Caco-2 (cell line): ENCODE data around the gene MAP3K15. TPM values are rescaled to one million over a fixed set of nuclear protein-coding genes. Genes with fewer than 3 reads are reported as not detected.

Experiments
- BruUV-seq: library from RNA; stranded (reverse); fragments of 400-500 nt; replicated peaks from 2 replicates; lab custom pipeline; 2021; lab: Mats Ljungman, UMichigan
- CTCF ChIA-PET: fragments of 300-600 bp; sonication (Branson Sonifier 250); formaldehyde crosslinking; loops from one replicate; lab custom pipeline; 2022; ENCODE audit warnings: antibody characterized with exemption; lab: Charles Lee
- POLR2A ChIA-PET: fragments of 300-600 bp; sonication (Branson Sonifier 250); formaldehyde crosslinking; loops from one replicate; lab custom pipeline; 2022; ENCODE audit warnings: antibody characterized with exemption; lab: Charles Lee
- DNase-seq, 2 experiments: peaks; one replicate each; pipeline versions ENCODE4 v3.0.0 to v3.0.0-alpha.2; 2020 to 2022
- H3K27me3 ChIP-seq: replicated peaks from 2 replicates; pipeline ENCODE4 v1.6.0; 2011; ENCODE audit warnings: low read length; ENCODE audit not compliant: control insufficient read depth, insufficient read depth
- H3K36me3 ChIP-seq: 2 replicates; pipeline ENCODE4 v1.5.1; 2011; ENCODE audit warnings: low read length; ENCODE audit not compliant: control insufficient read depth, insufficient read depth
- H3K4me1 ChIP-seq: fragments of 250-450 bp; sonication (Bioruptor Pico); 2 replicates; pipeline ENCODE4 v1.5.1; 2020; ENCODE audit warnings: mild to moderate bottlenecking
- H3K4me3 ChIP-seq: 2 replicates; pipeline ENCODE4 v1.5.1; 2011; ENCODE audit warnings: low read depth, mild to moderate bottlenecking, control low read depth, low read length
- H3K9me3 ChIP-seq: fragments of 250-450 bp; sonication (Bioruptor Pico); 2 replicates; pipeline ENCODE4 v1.5.1; 2020; ENCODE audit warnings: mild to moderate bottlenecking, moderate library complexity
- H3K27ac Mint-ChIP-seq: one replicate; pipeline ENCODE4 v1.8.0; 2022; ENCODE audit warnings: mixed read lengths; ENCODE audit not compliant: unreplicated experiment
- H3K27me3 Mint-ChIP-seq: one replicate; pipeline ENCODE4 v1.8.0; 2022; ENCODE audit warnings: mixed read lengths; ENCODE audit not compliant: insufficient read depth, unreplicated experiment
- H3K36me3 Mint-ChIP-seq: one replicate; pipeline ENCODE4 v1.8.0; 2022; ENCODE audit warnings: mild to moderate bottlenecking, mixed read lengths; ENCODE audit not compliant: insufficient read depth, unreplicated experiment
- H3K4me1 Mint-ChIP-seq: one replicate; pipeline ENCODE4 v1.8.0; 2022; ENCODE audit warnings: low read depth, mixed read lengths; ENCODE audit not compliant: unreplicated experiment
- H3K4me3 Mint-ChIP-seq: one replicate; pipeline ENCODE4 v1.8.0; 2022; ENCODE audit warnings: mild to moderate bottlenecking, moderate library complexity, mixed read lengths; ENCODE audit not compliant: unreplicated experiment
- H3K9me3 Mint-ChIP-seq: one replicate; pipeline ENCODE4 v1.8.0; 2022; ENCODE audit warnings: mixed read lengths; ENCODE audit not compliant: unreplicated experiment
- CTCF ChIP-seq, 2 experiments: fragments of 200-600 bp in 1 of 2; IDR thresholded peaks; 1 replicate in 1 of 2; 2 replicates in 1 of 2; pipeline versions ENCODE4 v1.5.1 to v1.8.0; 2011 to 2022; ENCODE audit warnings: antibody characterized with exemption in 1 of 2, control low read depth in 1 of 2, inconsistent platforms in 1 of 2, low read depth in 1 of 2, low read length in 1 of 2, mild to moderate bottlenecking in 1 of 2, moderate library complexity in 1 of 2; ENCODE audit not compliant: insufficient read depth in 1 of 2, severe bottlenecking in 1 of 2, unreplicated experiment in 1 of 2
- intact Hi-C: fragments of 100-400 bp; cut with micrococcal nuclease; formaldehyde crosslinking; loops from one replicate; pipeline ENCODE4 v1.10.0; 2022; ENCODE audit not compliant: unreplicated experiment
- total RNA-seq: library from RNA; stranded (reverse); gene quantifications from 2 replicates; pipeline ENCODE4 v1.2.3, GENCODE V29; 2022

The MAP3K15 gene
- total RNA-seq, 1 experiment from 2014 or later, result 1.3 TPM

GRCh38 chrX:19381326-19381725 is 134.0 kb downstream of the MAP3K15 start:
- Mint-ChIP-seq H3K27ac (no peak overlapping the region), H3K27me3 (no peaks in the 10 kb centered on the region), H3K4me3 (no peak overlapping the region), H3K4me1 (no peaks in the 10 kb centered on the region), H3K9me3 (no peaks in the 10 kb centered on the region), H3K36me3 (no peaks in the 10 kb centered on the region)
- Histone ChIP-seq H3K4me3 (no peak overlapping the region), H3K9me3 (no peaks in the 10 kb centered on the region), H3K27me3 (no peaks in the 10 kb centered on the region), H3K36me3 (no peaks in the 10 kb centered on the region), H3K4me1 (no peaks in the 10 kb centered on the region)
- intact Hi-C loops, result loop anchor here (10.0 kb wide), 1 partner anchor 63 kb away; no protein-coding TSS in a partner anchor
- TF ChIP-seq CTCF (IDR thresholded peaks at IDR 0.05; ENCODE audit: insufficient read depth in 1 of 2, low read depth in 1 of 2, low read length in 1 of 2, severe bottlenecking in 1 of 2, unreplicated experiment in 1 of 2), result no peak
- BruUV-seq, result no TSS peak
- DNase-seq, result no peak
- CTCF ChIA-PET, result interaction anchor here (0.7 kb wide), 1 partner anchor 81 kb away, joined by 8 read pairs; no protein-coding TSS in a partner anchor
- POLR2A ChIA-PET, result no interaction called here

- no peaks in the 10 kb centered on the region for H3K36me3 ChIP-seq
- H3K4me1 ChIP-seq, result no peaks in the 10 kb centered on the region
- Mint-ChIP-seq H3K4me1 (no peaks in the 10 kb centered on the region), H3K27me3 (no peaks in the 10 kb centered on the region), H3K27ac (no peak overlapping the region), H3K36me3 (no peaks in the 10 kb centered on the region), H3K4me3 (no peak overlapping the region), H3K9me3 (no peaks in the 10 kb centered on the region)
- H3K9me3 ChIP-seq, result no peaks in the 10 kb centered on the region
- no peak overlapping the region for H3K4me3 ChIP-seq
- H3K27me3 ChIP-seq, result no peaks in the 10 kb centered on the region
- BruUV-seq, result no TSS peak
- intact Hi-C loops, result no loop called here
- no peak for DNase-seq
- CTCF ChIA-PET, result no interaction called here
- TF ChIP-seq CTCF (IDR thresholded peaks at IDR 0.05; ENCODE audit: insufficient read depth in 1 of 2, low read depth in 1 of 2, low read length in 1 of 2, severe bottlenecking in 1 of 2, unreplicated experiment in 1 of 2), result no peak
- POLR2A ChIA-PET, result no interaction called here
These were observed 137.5 kb downstream of the MAP3K15 start for GRCh38 chrX:19377799-19378198.

- Mint-ChIP-seq H3K9me3 (no peaks in the 10 kb centered on the region), H3K4me3 (no peak overlapping the region), H3K27me3 (no peaks in the 10 kb centered on the region), H3K36me3 (no peaks in the 10 kb centered on the region), H3K27ac (no peak overlapping the region), H3K4me1 (no peaks in the 10 kb centered on the region)
- H3K36me3 ChIP-seq, result no peaks in the 10 kb centered on the region
- no peak for DNase-seq
- H3K4me3 ChIP-seq, result no peak overlapping the region
- no peaks in the 10 kb centered on the region for H3K4me1 ChIP-seq
- TF ChIP-seq CTCF (IDR thresholded peaks at IDR 0.05; ENCODE audit: insufficient read depth in 1 of 2, low read depth in 1 of 2, low read length in 1 of 2, severe bottlenecking in 1 of 2, unreplicated experiment in 1 of 2), result no peak
- POLR2A ChIA-PET, result no interaction called here
- no peaks in the 10 kb centered on the region for H3K27me3 ChIP-seq
- CTCF ChIA-PET, result no interaction called here
- H3K9me3 ChIP-seq, result no peaks in the 10 kb centered on the region
- BruUV-seq, result no TSS peak
- intact Hi-C loops, result no loop called here
These were observed 139.8 kb downstream of the MAP3K15 start for GRCh38 chrX:19375546-19375945.
